ENCODE measurements around the gene CRTC1. TPM values are rescaled to one million over a fixed set of nuclear protein-coding genes. Genes with fewer than 3 reads are reported as not detected.
A peak's percentile ranks its signal among the peaks of the same experiment; 100 is the strongest.

Gene CRTC1
- total and polyA plus RNA-seq, 2 experiments from 2014 or later, result 2.5 to 4.8 TPM

DNA sequence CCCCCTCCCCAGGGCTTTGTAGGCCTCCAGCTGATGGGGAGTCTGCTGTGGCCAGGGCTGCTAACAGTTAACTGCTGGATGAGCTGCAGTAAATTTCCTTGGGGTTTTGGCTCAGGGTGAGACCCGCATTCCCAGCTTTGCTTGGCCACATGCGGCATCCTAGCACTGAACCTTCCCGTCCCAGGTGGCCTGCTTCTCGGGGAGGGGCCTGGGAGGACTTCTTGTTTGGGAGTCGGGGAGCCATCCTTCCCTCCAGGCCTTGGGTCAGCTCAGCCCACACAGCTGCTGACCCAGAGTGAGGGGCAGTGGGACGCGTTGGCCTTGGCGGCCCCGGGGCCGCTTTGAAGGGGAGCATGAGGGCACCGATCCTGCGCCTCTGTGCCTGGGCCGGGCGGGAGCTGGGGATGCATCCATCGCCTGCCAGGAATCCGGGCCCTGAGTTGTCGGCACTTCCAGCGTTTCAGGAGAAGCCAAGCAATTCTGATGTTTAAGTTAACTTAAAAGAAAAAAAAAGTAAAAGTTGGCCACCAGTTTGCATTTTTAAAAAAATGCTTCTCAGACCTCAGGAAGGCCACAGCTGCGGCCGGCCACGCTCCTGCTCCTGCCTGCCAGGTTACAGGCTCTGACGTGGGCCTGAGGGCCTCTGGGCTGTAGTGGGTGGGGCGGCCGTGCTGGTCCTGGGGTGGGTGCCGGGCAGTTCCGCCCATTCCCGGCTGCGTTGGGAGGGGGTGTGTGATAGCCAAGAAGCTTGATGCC is 27.7 kb downstream of the CRTC1 start:
- Histone ChIP-seq H3K79me2 (peaks cover 67% of the 10 kb centered on the region), H4K20me1 (ENCODE audit: insufficient read depth, poor library complexity, severe bottlenecking) (peaks cover 21% of the 10 kb centered on the region)
- WGBS (ENCODE audit: low lambda C conversion rate, missing lambda C conversion rate), result 81% methylated on average over 28 of the region's 28 CpGs

DNA sequence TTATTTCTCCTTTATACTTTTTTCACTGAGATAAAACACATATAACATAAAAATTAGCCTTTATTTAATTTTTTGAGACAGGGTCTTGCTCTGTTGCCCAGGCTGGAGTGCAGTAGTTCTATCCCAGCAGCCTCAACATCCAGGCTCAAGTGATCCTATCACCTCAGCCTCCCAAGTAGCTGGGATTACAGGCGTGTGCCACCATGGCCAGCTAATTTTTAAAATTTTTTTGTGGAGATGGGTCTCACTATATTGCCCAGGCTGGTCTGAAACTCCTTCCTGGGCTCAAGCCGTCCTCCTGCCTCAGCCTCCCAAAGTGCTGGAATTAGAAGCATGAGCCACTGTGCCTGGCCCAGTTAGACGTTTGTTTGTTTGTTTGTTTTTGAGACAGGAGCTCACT is 28.4 kb downstream of the CRTC1 start:
- no peaks in the 10 kb centered on the region for H3K9me3 ChIP-seq (ENCODE audit: low read depth)
- no peaks in the 10 kb centered on the region for H3K27me3 ChIP-seq
- no peak overlapping the region for H3K4me2 ChIP-seq
- H3K4me1 ChIP-seq (ENCODE audit: insufficient read depth), result peaks cover 14% of the 10 kb centered on the region
- no peaks in the 10 kb centered on the region for H3K36me3 ChIP-seq (replicated peaks; ENCODE audit: insufficient read depth, low read depth)
- H3K27ac ChIP-seq, result peak overlapping the region; percentile 43
- H3K4me3 ChIP-seq, result no peak overlapping the region
- H3K9me2 ChIP-seq (replicated peaks; ENCODE audit: insufficient read depth), result no peaks in the 10 kb centered on the region
- 91% methylated on average over 3 of the region's 3 CpGs for WGBS (ENCODE audit: low lambda C conversion rate, missing lambda C conversion rate)
- H2AFZ ChIP-seq, result no peak overlapping the region
- no peak for DNase-seq (ENCODE audit: low spot score)
- peaks cover 67% of the 10 kb centered on the region for H3K79me2 ChIP-seq
- TF ChIP-seq EZH2phosphoT487 (IDR thresholded peaks at IDR 0.05; ENCODE audit: low read depth, severe bottlenecking, unreplicated experiment) (no peak), EZH2 (IDR thresholded peaks at IDR 0.05; ENCODE audit: borderline replicate concordance) (no peak)
- TF ChIP-seq, protein P1, sequence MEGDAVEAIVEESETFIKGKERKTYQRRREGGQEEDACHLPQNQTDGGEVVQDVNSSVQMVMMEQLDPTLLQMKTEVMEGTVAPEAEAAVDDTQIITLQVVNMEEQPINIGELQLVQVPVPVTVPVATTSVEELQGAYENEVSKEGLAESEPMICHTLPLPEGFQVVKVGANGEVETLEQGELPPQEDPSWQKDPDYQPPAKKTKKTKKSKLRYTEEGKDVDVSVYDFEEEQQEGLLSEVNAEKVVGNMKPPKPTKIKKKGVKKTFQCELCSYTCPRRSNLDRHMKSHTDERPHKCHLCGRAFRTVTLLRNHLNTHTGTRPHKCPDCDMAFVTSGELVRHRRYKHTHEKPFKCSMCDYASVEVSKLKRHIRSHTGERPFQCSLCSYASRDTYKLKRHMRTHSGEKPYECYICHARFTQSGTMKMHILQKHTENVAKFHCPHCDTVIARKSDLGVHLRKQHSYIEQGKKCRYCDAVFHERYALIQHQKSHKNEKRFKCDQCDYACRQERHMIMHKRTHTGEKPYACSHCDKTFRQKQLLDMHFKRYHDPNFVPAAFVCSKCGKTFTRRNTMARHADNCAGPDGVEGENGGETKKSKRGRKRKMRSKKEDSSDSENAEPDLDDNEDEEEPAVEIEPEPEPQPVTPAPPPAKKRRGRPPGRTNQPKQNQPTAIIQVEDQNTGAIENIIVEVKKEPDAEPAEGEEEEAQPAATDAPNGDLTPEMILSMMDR (IDR thresholded peaks at IDR 0.05; ENCODE audit: poor library complexity), result no peak
- H4K20me1 ChIP-seq (ENCODE audit: insufficient read depth, poor library complexity, severe bottlenecking), result peaks cover 16% of the 10 kb centered on the region

More for the DNA sequence above, 27.7 kb downstream of the CRTC1 start:
- no peaks in the 10 kb centered on the region for H3K9me3 ChIP-seq (ENCODE audit: low read depth)
- TF ChIP-seq EZH2phosphoT487 (IDR thresholded peaks at IDR 0.05; ENCODE audit: low read depth, severe bottlenecking, unreplicated experiment), result no peak
- TF ChIP-seq, protein P1 (IDR thresholded peaks at IDR 0.05; ENCODE audit: poor library complexity), result no peak
- TF ChIP-seq EZH2 (IDR thresholded peaks at IDR 0.05; ENCODE audit: borderline replicate concordance), result no peak
- H2AFZ ChIP-seq, result no peak overlapping the region
- no peak overlapping the region for H3K4me2 ChIP-seq
- H3K27ac ChIP-seq, result peak overlapping the region; percentile 79
- H3K9me2 ChIP-seq (replicated peaks; ENCODE audit: insufficient read depth), result no peaks in the 10 kb centered on the region
- no peaks in the 10 kb centered on the region for H3K27me3 ChIP-seq
- no peak overlapping the region for H3K4me3 ChIP-seq
- H3K4me1 ChIP-seq (ENCODE audit: insufficient read depth), result peaks cover 14% of the 10 kb centered on the region
- no peaks in the 10 kb centered on the region for H3K36me3 ChIP-seq (replicated peaks; ENCODE audit: insufficient read depth, low read depth)
- DNase-seq (ENCODE audit: low spot score), result no peak

DNA sequence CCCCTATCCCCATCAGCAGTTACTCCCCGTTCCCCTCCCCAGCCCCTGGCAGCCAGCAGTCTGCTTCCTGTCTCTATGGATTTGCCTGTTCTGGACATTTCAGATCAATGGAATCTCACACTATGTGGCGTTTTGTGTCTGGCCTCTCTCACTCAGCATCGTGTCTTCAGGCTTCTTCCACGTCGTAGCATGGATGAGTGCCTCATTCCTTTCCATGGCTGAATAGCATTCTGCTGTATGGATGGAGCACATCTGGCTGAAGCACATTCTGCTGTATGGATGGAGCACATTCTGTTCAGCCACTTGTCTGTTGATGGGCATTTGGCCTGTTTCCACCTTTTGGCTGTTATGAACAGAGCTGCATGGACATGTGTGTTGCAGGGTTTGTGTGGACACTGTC is 29.5 kb downstream of the CRTC1 start:
- WGBS (ENCODE audit: low lambda C conversion rate, missing lambda C conversion rate), result 43% methylated on average over 5 of the region's 5 CpGs
- Histone ChIP-seq H3K9me3 (ENCODE audit: low read depth) (no peaks in the 10 kb centered on the region), H3K9me2 (replicated peaks; ENCODE audit: insufficient read depth) (no peaks in the 10 kb centered on the region), H3K4me2 (no peak overlapping the region), H2AFZ (no peak overlapping the region), H3K27me3 (no peaks in the 10 kb centered on the region), H4K20me1 (ENCODE audit: insufficient read depth, poor library complexity, severe bottlenecking) (peaks cover 9% of the 10 kb centered on the region), H3K79me2 (peaks cover 58% of the 10 kb centered on the region), H3K4me3 (no peak overlapping the region), H3K27ac (peak overlapping the region; percentile 43), H3K36me3 (replicated peaks; ENCODE audit: insufficient read depth, low read depth) (no peaks in the 10 kb centered on the region), H3K4me1 (ENCODE audit: insufficient read depth) (peaks cover 14% of the 10 kb centered on the region)
- DNase-seq (ENCODE audit: low spot score), result peak; percentile 49
- TF ChIP-seq EZH2phosphoT487 (IDR thresholded peaks at IDR 0.05; ENCODE audit: low read depth, severe bottlenecking, unreplicated experiment) (no peak), EZH2 (IDR thresholded peaks at IDR 0.05; ENCODE audit: borderline replicate concordance) (no peak)
- TF ChIP-seq, protein P1 (IDR thresholded peaks at IDR 0.05; ENCODE audit: poor library complexity), result no peak
